DMS153 treated with DMSO at 0.1 percent for 48 hours (cell line): Measurements from ENCODE around the gene GINS2.

Source experiments
- DNase-seq: peaks from one replicate; lab custom pipeline; 2025; ENCODE audit not compliant: unreplicated experiment; lab: John Stamatoyannopoulos, UW

GINS2 gene

GRCh38 chr16:85690469-85691064 is 1.8 kb upstream of the GINS2 start:
- peak; percentile 23 for DNase-seq

GRCh38 chr16:85689950-85690320 is 1.2 kb upstream of the GINS2 start:
- no peak for DNase-seq

DNA sequence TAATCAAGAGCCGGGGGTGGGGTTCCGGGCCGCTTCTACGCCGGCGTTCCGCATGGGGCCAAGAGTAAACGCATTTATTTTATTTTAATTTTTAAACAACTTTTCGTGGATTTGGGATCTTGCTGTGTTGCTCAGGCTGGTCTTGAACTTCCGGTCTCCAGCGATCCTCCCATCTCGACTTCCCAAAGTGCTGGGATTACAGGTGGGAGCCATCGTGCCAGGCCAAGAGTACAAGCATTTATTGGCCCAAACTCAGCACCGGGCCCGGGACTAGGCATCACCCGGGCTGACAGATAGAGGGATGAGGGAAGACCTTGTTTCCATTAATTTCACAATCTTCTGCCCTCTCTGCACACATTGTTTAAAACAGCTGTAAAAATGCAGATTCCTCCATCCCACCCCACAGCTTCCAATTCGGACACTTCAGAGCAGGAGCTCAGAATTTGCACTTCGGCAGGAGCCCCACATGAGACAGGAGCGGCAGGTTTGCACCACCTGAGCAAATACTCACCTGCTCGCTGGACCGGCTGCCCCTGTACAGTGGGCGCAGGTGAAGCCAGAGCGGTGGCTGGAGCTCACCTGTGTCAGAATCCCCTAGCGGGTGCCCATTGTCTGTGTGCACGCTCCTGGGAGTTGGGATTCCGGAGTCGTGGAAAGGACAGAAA is 663 bp upstream of the GINS2 start:
- peak; percentile 34 for DNase-seq

GRCh38 chr16:85687651-85688471 is 893 bp downstream of the GINS2 start:
- no peak for DNase-seq

DNA sequence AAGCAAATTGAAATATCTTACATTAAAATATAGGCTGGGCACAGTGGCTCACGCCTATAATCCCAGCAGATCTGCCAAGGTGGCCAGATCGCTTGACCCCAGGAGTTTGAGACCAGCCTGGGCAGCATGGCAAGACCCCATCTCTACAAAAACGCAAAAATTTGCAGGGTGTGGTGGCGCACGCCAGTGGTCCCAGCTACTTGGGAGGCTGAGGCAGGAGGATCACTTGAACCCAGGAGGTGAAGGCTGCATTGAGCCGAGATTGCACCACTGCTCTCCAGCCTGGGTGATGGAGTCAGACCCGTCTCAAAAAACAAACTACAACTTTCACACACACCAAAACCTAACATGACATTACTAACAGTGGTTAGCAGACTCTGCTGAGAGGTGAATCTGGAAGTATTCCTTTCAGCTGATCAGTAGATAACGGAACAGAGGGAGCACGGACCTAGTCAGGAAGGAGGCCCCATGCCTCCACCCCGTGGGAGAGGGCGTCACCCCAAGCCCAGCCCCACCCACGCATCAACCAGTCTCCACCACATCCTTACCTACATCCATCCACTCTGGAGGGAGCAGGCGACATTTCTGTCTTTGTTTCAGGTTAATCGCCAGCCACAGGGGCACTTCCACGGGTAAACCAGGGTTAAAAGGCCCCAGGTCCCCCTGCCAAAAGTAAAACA is 1.7 kb downstream of the GINS2 start:
- DNase-seq: no peak

- no peak for DNase-seq
These were observed 3.5 kb downstream of the GINS2 start for GRCh38 chr16:85685251-85685650.

DNA sequence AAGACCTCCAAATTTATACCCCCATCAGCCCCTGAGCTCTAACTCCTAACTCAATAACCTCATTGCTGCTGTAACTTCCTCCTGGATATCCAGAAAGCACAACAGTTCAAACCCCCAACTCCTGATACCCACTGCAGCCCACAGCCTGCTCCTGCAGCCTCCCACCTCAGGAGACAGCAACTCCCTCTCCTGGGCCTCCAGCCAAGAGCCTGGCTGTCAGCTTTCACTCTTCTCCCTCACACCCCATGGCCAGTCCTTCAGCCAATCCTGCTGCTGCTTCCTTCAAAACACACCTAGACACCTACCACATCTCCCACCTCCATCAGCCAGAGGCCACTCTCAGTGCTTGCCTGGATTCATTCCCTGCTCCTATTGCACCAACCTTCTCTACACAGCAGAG is 5.4 kb downstream of the GINS2 start:
- peak; percentile 34 for DNase-seq

GRCh38 chr16:85682516-85682915 is 6.2 kb downstream of the GINS2 start:
- no peak for DNase-seq

DNA sequence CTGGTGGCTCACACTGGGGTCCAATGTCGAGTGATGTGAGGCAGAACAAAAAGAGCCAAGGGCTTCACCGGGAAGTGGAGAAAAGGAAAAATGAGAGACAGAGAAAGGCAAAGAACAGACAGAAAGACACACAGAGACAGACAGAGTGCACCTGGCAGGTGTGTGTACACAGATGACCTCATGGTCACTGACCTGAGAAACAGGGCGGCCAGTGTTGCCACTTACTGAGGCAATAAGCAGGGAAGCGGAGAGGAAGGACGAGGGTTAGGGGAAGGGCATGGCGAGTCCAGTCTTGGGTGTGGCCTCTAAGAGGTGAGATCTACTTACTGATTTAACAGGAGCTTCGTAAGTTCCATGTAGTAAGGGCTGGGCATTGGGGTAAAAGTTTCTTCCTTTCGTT is 7.5 kb downstream of the GINS2 start:
- no peak for DNase-seq

- DNase-seq: no peak
These were observed 8.3 kb downstream of the GINS2 start for GRCh38 chr16:85680352-85680944.

GRCh38 chr16:85679870-85680269 is 8.9 kb downstream of the GINS2 start:
- no peak for DNase-seq

DNA sequence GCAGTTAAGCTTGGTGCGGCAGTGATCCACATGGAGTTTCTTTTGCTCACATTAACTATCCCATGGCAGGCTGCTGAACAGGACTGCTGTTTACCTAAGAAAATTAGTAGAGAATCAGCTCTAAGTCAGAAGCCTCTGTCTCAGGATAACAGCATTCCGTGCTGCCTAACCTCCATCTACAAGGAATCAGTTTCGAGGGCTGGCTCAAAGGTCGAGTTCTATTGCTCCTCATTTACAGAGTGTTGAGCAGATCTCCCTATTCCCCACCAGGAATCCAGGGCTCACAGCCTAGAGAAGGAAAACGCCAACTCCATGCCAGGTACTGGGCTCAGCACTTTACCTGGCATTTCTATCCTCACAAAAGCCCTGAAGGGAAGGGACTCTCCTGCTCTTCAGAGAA is 9.9 kb downstream of the GINS2 start:
- no peak for DNase-seq

- no peak for DNase-seq
These were observed 10.7 kb downstream of the GINS2 start for GRCh38 chr16:85678016-85678415.

DNA sequence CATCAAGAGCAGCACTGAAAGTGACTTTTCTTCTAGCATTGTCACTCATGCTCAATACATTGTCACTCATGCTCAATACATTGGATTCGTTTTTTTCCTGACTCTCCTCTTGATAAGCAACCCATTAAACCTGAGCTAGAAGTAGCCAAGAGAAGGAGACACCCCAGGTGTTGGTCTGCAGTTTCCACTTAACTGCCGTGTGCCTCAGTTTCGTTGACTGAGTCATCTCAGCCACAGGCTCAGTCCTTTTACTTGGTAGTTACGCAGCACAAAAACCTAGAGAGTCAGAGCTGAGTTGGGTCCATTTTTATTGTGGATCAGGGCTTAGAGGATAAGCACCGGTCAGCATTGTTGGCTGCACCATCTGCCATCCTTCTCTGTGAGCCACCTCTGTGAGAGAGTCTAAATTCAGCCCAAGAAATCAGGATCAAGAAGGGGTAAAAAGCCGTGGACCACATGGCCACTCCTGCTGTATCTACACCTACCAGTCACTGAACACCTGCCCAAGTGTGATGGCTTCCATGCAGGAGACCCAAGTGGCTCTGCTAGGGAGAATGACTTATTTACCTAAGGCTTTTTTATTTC is 11.3 kb downstream of the GINS2 start:
- DNase-seq: no peak

DNA sequence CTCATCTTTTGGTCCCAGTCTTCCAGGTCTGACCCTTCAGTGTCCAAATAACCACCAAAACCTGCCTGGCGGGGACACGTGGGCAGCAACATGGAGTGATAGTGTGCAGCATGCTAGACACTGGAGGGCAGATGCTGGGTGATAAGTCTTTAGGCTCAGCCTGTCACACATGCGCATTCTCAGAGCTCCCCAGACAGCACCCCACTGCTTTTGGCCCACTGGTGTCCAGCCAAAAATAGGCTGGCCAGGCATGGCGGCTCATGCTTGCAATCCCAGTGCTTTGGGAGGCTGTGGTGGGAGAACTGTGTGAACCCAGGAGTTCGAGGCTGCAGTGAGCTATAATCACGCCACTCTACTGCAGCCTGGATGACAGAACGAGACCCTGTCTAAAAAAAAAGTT is 12.3 kb downstream of the GINS2 start:
- DNase-seq: no peak

GRCh38 chr16:85675251-85675874 is 13.4 kb downstream of the GINS2 start:
- no peak for DNase-seq

GRCh38 chr16:85674828-85675227 is 13.9 kb downstream of the GINS2 start:
- no peak for DNase-seq

- DNase-seq: no peak
These were observed 14.4 kb downstream of the GINS2 start for GRCh38 chr16:85674418-85674755.

GRCh38 chr16:85673529-85674417 is 15.0 kb downstream of the GINS2 start:
- peak; percentile 83 for DNase-seq

- no peak for DNase-seq
These were observed 17.9 kb downstream of the GINS2 start for GRCh38 chr16:85670840-85671239.
